ENCODE results near the gene SERPINA5.

SERPINA5 gene

GRCh38 chr14:94562022-94562421 is 19.2 kb upstream of the SERPINA5 start:
- Histone ChIP-seq H3K27ac (ENCODE audit: low read depth, low read length) (no peak overlapping the region), H3K56ac (ENCODE audit: low read length) (no peak overlapping the region), H3K4me1 (ENCODE audit: control insufficient read depth, low read depth, low read length) (no peaks in the 10 kb centered on the region), H3K4me3 (ENCODE audit: low read length) (no peak overlapping the region), H3K79me2 (ENCODE audit: control insufficient read depth, insufficient read depth, low read length) (no peaks in the 10 kb centered on the region), H2BK120ac (ENCODE audit: low read depth, low read length) (no peak overlapping the region), H3K79me1 (ENCODE audit: low read length) (no peaks in the 10 kb centered on the region), H2AK5ac (ENCODE audit: low read length) (no peak overlapping the region), H2BK15ac (replicated peaks; ENCODE audit: low read depth) (no peak overlapping the region), H3K4ac (ENCODE audit: low read depth, low read length) (no peak overlapping the region), H4K8ac (ENCODE audit: low read depth, low read length) (no peak overlapping the region), H3K36me3 (ENCODE audit: control insufficient read depth, insufficient read depth, low read length) (no peaks in the 10 kb centered on the region), H3K9ac (ENCODE audit: low read length) (no peak overlapping the region), H3K4me2 (ENCODE audit: low read length) (no peak overlapping the region), H4K5ac (ENCODE audit: low read length) (no peak overlapping the region), H3K18ac (ENCODE audit: low read length) (no peak overlapping the region), H3K27me3 (ENCODE audit: insufficient read depth, low read length, poor library complexity) (no peaks in the 10 kb centered on the region), H2BK5ac (ENCODE audit: low read length) (no peak overlapping the region), H3K23ac (ENCODE audit: low read length) (no peak overlapping the region)
- no CpG with 5 or more reads among the region's 5 CpGs for WGBS (ENCODE audit: extremely low coverage, insufficient coverage, low lambda C conversion rate)
- no peak for DNase-seq

GRCh38 chr14:94562941-94563883 is 18.0 kb upstream of the SERPINA5 start:
- H2BK120ac ChIP-seq (ENCODE audit: low read depth, low read length): no peak overlapping the region

GRCh38 chr14:94564381-94564780 is 16.8 kb upstream of the SERPINA5 start:
- Histone ChIP-seq H3K4me2 (ENCODE audit: low read length) (no peak overlapping the region), H3K36me3 (ENCODE audit: control insufficient read depth, insufficient read depth, low read length) (no peaks in the 10 kb centered on the region), H4K5ac (ENCODE audit: low read length) (no peak overlapping the region), H3K27ac (ENCODE audit: low read depth, low read length) (no peak overlapping the region), H3K79me1 (ENCODE audit: low read length) (no peaks in the 10 kb centered on the region), H3K4me3 (ENCODE audit: low read length) (no peak overlapping the region), H3K9ac (ENCODE audit: low read length) (no peak overlapping the region), H3K79me2 (ENCODE audit: control insufficient read depth, insufficient read depth, low read length) (no peaks in the 10 kb centered on the region), H3K18ac (ENCODE audit: low read length) (no peak overlapping the region), H3K56ac (ENCODE audit: low read length) (no peak overlapping the region), H4K8ac (ENCODE audit: low read depth, low read length) (no peak overlapping the region), H3K23ac (ENCODE audit: low read length) (no peak overlapping the region), H3K4me1 (ENCODE audit: control insufficient read depth, low read depth, low read length) (no peaks in the 10 kb centered on the region), H3K27me3 (ENCODE audit: insufficient read depth, low read length, poor library complexity) (no peaks in the 10 kb centered on the region), H2AK5ac (ENCODE audit: low read length) (no peak overlapping the region), H2BK120ac (ENCODE audit: low read depth, low read length) (no peak overlapping the region), H2BK5ac (ENCODE audit: low read length) (no peak overlapping the region), H3K4ac (ENCODE audit: low read depth, low read length) (no peak overlapping the region), H2BK15ac (replicated peaks; ENCODE audit: low read depth) (no peak overlapping the region)
- DNase-seq: no peak

More at GRCh38 chr14:94562941-94563883, 18.0 kb upstream of the SERPINA5 start:
- DNase-seq: no peak
- Histone ChIP-seq H3K4me1 (ENCODE audit: control insufficient read depth, low read depth, low read length) (no peaks in the 10 kb centered on the region), H3K56ac (ENCODE audit: low read length) (no peak overlapping the region), H3K27me3 (ENCODE audit: insufficient read depth, low read length, poor library complexity) (no peaks in the 10 kb centered on the region), H4K8ac (ENCODE audit: low read depth, low read length) (no peak overlapping the region), H2AK5ac (ENCODE audit: low read length) (no peak overlapping the region), H2BK5ac (ENCODE audit: low read length) (no peak overlapping the region), H3K79me2 (ENCODE audit: control insufficient read depth, insufficient read depth, low read length) (no peaks in the 10 kb centered on the region), H3K36me3 (ENCODE audit: control insufficient read depth, insufficient read depth, low read length) (no peaks in the 10 kb centered on the region), H2BK15ac (replicated peaks; ENCODE audit: low read depth) (no peak overlapping the region), H4K5ac (ENCODE audit: low read length) (no peak overlapping the region), H3K4me3 (ENCODE audit: low read length) (no peak overlapping the region), H3K4me2 (ENCODE audit: low read length) (no peak overlapping the region), H3K18ac (ENCODE audit: low read length) (no peak overlapping the region), H3K23ac (ENCODE audit: low read length) (no peak overlapping the region), H3K27ac (ENCODE audit: low read depth, low read length) (no peak overlapping the region), H3K79me1 (ENCODE audit: low read length) (no peaks in the 10 kb centered on the region), H3K4ac (ENCODE audit: low read depth, low read length) (no peak overlapping the region), H3K9ac (ENCODE audit: low read length) (no peak overlapping the region)
- WGBS (ENCODE audit: extremely low coverage, insufficient coverage, low lambda C conversion rate): no CpG with 5 or more reads among the region's 16 CpGs

GRCh38 chr14:94568186-94568585 is 13.0 kb upstream of the SERPINA5 start:
- Histone ChIP-seq H3K36me3 (ENCODE audit: control insufficient read depth, insufficient read depth, low read length) (no peaks in the 10 kb centered on the region), H3K9ac (ENCODE audit: low read length) (no peak overlapping the region), H3K4me2 (ENCODE audit: low read length) (no peak overlapping the region), H3K56ac (ENCODE audit: low read length) (no peak overlapping the region), H3K79me1 (ENCODE audit: low read length) (no peaks in the 10 kb centered on the region), H3K27me3 (ENCODE audit: insufficient read depth, low read length, poor library complexity) (no peaks in the 10 kb centered on the region), H3K27ac (ENCODE audit: low read depth, low read length) (no peak overlapping the region), H3K79me2 (ENCODE audit: control insufficient read depth, insufficient read depth, low read length) (no peaks in the 10 kb centered on the region), H3K4me3 (ENCODE audit: low read length) (no peak overlapping the region), H3K4ac (ENCODE audit: low read depth, low read length) (no peak overlapping the region), H3K18ac (ENCODE audit: low read length) (no peak overlapping the region), H4K5ac (ENCODE audit: low read length) (no peak overlapping the region), H2BK15ac (replicated peaks; ENCODE audit: low read depth) (no peak overlapping the region), H2AK5ac (ENCODE audit: low read length) (no peak overlapping the region), H2BK120ac (ENCODE audit: low read depth, low read length) (no peak overlapping the region), H3K23ac (ENCODE audit: low read length) (no peak overlapping the region), H3K4me1 (ENCODE audit: control insufficient read depth, low read depth, low read length) (no peaks in the 10 kb centered on the region), H4K8ac (ENCODE audit: low read depth, low read length) (no peak overlapping the region), H2BK5ac (ENCODE audit: low read length) (no peak overlapping the region)
- WGBS (ENCODE audit: extremely low coverage, insufficient coverage, low lambda C conversion rate): no CpG with 5 or more reads among the region's 9 CpGs
- no peak for DNase-seq

- H2BK120ac ChIP-seq (ENCODE audit: low read depth, low read length): no peak overlapping the region
- no peak overlapping the region for H3K18ac ChIP-seq (ENCODE audit: low read length)
- no peaks in the 10 kb centered on the region for H3K27me3 ChIP-seq (ENCODE audit: insufficient read depth, low read length, poor library complexity)
- H3K36me3 ChIP-seq (ENCODE audit: control insufficient read depth, insufficient read depth, low read length): no peaks in the 10 kb centered on the region
- no peak overlapping the region for H2BK15ac ChIP-seq (replicated peaks; ENCODE audit: low read depth)
- no peak overlapping the region for H3K4me3 ChIP-seq (ENCODE audit: low read length)
- no peak overlapping the region for H3K23ac ChIP-seq (ENCODE audit: low read length)
- H3K79me1 ChIP-seq (ENCODE audit: low read length): no peaks in the 10 kb centered on the region
- no peak overlapping the region for H3K56ac ChIP-seq (ENCODE audit: low read length)
- no peak overlapping the region for H4K8ac ChIP-seq (ENCODE audit: low read depth, low read length)
- H2BK5ac ChIP-seq (ENCODE audit: low read length): no peak overlapping the region
- WGBS (ENCODE audit: extremely low coverage, insufficient coverage, low lambda C conversion rate): no CpG with 5 or more reads among the region's 20 CpGs
- no peaks in the 10 kb centered on the region for H3K4me1 ChIP-seq (ENCODE audit: control insufficient read depth, low read depth, low read length)
- H3K27ac ChIP-seq (ENCODE audit: low read depth, low read length): no peak overlapping the region
- H4K5ac ChIP-seq (ENCODE audit: low read length): no peak overlapping the region
- H3K9ac ChIP-seq (ENCODE audit: low read length): no peak overlapping the region
- H2AK5ac ChIP-seq (ENCODE audit: low read length): no peak overlapping the region
- no peak overlapping the region for H3K4me2 ChIP-seq (ENCODE audit: low read length)
- no peaks in the 10 kb centered on the region for H3K79me2 ChIP-seq (ENCODE audit: control insufficient read depth, insufficient read depth, low read length)
- no peak overlapping the region for H3K4ac ChIP-seq (ENCODE audit: low read depth, low read length)
- DNase-seq: no peak
These were observed 11.7 kb upstream of the SERPINA5 start for GRCh38 chr14:94569381-94570001.

All from mesendoderm (in vitro differentiated cells).